Jurkat, Clone E6-1 (cell line): Measurements from ENCODE around the gene SMARCAD1. TPM values are rescaled to one million over a fixed set of nuclear protein-coding genes. Genes with fewer than 3 reads are reported as not detected.

Source experiments
- DNase-seq: peaks from one replicate; pipeline ENCODE4 v3.0.0-alpha.2; 2011; ENCODE audit warnings: low read depth, low spot score
- H3K4me3 ChIP-seq: 2 replicates; pipeline ENCODE4 v1.5.1; 2011; ENCODE audit warnings: mild to moderate bottlenecking, low read length, control low read depth, moderate library complexity
- polyA plus RNA-seq: library from polyadenylated mRNA; unstranded; fragments of >200 nt; gene quantifications from one replicate; pipeline ENCODE4 v1.2.1, GENCODE V29; 2012; ENCODE audit warnings: missing spikeins; ENCODE audit not compliant: insufficient read length, insufficient read depth

Gene SMARCAD1
- 26.2 TPM for polyA plus RNA-seq

- peak within 1 kb of the TSS; percentile 84 for H3K4me3 ChIP-seq
- DNase-seq = peak; percentile 94
Measured at GRCh38 chr4:94207469-94208224, at the start of gene SMARCAD1. Gene SMARCAD1, plus strand, starts transcription at chr4:94207865. Its CDS starts 530 bp downstream, at chr4:94208395.

GRCh38 chr4:94158883-94159282 is 48.8 kb upstream of the SMARCAD1 start:
- no peak overlapping the region for H3K4me3 ChIP-seq
- DNase-seq = no peak

GRCh38 chr4:94159790-94160189 is 47.9 kb upstream of the SMARCAD1 start:
- H3K4me3 ChIP-seq = no peak overlapping the region
- DNase-seq = no peak

DNA sequence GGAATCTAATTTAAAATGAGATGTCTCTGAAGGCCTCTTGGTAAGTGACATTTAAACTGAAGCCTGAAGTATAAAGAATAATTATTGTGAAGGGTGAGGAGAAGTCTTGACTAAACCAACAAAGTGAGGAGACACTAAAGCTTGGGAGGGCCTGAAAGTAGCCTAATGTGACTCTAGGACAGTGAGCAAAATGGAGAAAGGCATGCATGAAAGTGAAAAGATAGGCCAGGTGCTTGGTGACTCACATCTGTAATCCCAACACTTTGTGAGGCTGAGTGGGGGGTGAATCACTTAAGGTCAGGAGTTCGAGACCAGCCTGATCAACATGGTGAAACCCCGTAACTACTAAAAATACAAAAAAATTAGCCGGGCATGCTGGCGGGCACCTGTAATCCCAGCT is 46.9 kb upstream of the SMARCAD1 start:
- DNase-seq = no peak
- H3K4me3 ChIP-seq = no peak overlapping the region

DNA sequence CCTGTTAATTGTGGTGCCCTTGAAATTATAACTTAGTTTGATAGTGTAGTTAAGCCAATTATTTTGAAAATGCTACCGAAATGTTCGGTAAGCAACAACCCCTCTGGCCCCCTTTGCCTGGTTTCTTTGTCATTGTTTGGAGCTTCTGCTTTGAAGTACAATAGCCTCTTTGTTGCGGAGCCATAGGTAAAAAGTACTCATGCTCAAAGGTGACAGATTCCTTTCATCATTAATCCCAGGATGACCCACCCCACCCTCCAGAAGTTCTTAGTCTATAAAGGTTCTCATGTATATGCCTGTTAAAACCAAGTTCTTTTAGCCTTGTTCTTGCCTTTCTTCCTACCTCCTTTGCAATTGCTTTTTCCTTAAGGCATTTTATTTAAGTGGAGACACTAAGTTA is 42.4 kb upstream of the SMARCAD1 start:
- DNase-seq = no peak
- H3K4me3 ChIP-seq = no peak overlapping the region

DNA sequence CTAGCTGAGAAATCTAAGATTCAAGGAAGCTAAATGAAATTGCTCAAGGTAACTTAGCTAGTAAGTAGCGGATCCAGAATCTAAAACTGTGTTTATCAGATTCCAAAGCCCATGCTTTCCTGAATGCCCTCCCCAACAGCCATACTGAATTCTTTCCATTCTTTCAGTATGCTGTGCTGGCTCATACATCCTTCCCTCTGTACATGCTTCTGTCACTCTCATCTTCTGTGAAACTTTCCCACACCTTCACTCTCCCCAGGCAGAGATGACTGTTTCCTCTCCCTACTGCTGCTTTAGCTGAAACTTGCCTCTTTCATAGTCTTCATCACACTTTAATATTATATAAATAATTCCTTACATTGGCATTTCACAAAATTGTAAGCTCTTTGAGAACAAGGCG is 39.3 kb upstream of the SMARCAD1 start:
- no peak for DNase-seq
- H3K4me3 ChIP-seq = no peak overlapping the region

- DNase-seq = no peak
Measured at GRCh38 chr4:94169803-94170372, 37.8 kb upstream of the SMARCAD1 start.

GRCh38 chr4:94171616-94172015 is 36.0 kb upstream of the SMARCAD1 start:
- no peak for DNase-seq
- no peak overlapping the region for H3K4me3 ChIP-seq

More at GRCh38 chr4:94169803-94170372, 37.8 kb upstream of the SMARCAD1 start:
- no peak overlapping the region for H3K4me3 ChIP-seq

- peak; percentile 48 for DNase-seq
- no peak overlapping the region for H3K4me3 ChIP-seq
Measured at GRCh38 chr4:94175553-94176261, 32.0 kb upstream of the SMARCAD1 start.

DNA sequence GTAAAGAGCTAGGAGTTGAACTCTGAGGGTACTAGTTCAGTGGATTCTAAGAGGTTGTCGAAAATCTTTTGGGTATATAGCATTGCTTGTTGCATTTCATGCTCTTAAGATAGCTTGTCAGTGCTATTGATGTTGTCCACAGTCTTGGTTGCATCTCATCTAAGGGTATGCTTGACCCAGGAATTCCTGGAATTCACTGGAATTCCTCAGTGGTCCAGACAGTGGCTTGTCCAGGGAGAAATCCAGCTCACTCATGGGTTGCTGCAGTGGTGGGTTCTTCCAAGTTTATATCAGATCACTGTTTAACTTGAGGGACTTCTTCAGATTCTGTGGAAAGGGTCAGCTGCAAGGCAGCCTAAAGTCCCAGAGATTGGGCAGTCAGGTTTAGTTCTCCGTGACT is 29.8 kb upstream of the SMARCAD1 start:
- H3K4me3 ChIP-seq = no peak overlapping the region
- DNase-seq = no peak

- DNase-seq = no peak
- no peak overlapping the region for H3K4me3 ChIP-seq
Measured at GRCh38 chr4:94181815-94182214, 25.9 kb upstream of the SMARCAD1 start.

DNA sequence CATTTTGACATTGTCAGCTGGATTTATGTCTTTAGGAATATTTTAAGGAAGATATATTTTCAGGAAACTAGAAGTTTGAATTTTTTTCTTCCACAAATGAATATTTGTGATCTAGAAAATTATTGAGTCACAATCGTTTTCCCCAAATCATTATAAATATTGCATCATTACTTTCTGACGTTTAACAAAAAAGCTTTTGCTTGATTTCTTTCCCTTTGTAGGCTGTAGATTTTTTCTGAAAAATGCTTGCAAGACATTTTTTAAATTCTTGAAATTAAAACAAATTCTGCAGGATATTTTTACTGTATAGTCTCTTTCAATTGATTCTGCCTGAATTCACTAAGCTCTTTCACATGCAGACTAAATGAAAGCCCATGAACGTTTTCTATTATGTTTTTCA is 4.9 kb upstream of the SMARCAD1 start:
- no peak overlapping the region for H3K4me3 ChIP-seq
- no peak for DNase-seq

DNA sequence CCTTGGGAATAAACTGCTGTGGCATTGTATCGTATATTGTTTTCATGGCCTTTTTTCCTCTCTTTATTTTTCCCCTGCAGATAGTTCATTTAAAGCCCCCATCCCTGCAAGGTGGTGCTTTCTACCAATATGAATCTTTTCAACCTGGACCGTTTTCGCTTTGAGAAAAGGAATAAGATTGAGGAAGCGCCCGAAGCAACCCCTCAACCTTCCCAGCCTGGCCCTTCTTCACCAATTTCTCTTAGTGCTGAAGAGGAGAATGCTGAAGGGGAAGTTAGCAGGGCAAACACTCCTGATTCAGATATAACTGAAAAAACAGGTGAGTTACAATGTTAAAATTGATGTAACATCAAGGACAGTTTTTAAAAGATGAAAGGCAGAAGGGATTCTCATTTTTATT is 601 bp downstream of the SMARCAD1 start:
- peak overlapping the region; percentile 84 for H3K4me3 ChIP-seq
- DNase-seq = no peak

GRCh38 chr4:94208918-94209317 is 1.3 kb downstream of the SMARCAD1 start:
- peak overlapping the region; percentile 84 for H3K4me3 ChIP-seq
- no peak for DNase-seq

DNA sequence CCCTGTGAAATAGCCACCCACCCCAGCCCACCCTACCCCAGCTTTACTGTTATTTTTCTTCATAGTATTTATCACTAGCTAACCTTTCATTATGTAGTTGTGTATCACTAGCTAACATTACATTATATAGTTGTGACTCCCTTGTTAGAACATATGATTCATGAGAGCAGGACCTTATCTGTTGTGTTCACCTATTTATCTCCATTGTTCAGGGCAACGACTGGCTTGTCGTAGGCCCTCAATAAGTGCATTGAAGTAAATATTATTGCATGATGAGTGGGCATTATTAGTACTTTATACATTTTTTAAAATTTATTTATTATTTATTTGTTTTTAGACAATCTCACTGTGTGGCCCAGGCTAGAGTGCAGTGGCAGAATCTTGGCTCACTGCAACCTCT is 4.2 kb downstream of the SMARCAD1 start:
- no peak for DNase-seq

DNA sequence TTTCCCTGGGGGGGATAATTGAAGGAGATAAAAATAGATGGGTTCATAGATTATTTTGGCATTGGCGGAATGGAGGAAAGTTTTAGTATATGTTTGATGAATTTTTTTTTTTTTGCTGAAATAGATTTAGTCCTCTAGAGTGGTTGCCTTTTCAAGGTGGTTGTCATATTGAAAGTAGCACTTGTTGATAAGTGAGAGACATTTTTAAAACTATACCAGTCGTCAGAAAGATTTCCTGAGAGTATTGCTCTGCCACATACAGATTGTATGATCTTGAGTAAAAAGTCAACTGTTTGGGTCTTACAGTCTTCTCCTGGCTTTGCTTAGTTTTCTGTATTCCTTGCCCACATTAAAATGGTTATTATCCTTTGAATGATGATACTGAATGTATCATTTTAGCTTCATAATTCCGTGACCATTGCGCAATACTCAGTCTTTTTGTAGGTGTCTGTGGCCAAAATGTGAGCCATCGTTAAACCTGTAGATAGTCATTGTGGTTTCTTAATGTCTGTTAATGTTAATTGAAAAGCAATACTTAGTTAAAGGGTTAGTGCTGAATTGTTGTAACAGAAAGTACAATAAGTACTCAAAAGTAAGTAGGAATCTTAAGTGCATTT is 7.1 kb downstream of the SMARCAD1 start:
- H3K4me3 ChIP-seq = no peak overlapping the region
- no peak for DNase-seq

More for the DNA sequence above, 4.2 kb downstream of the SMARCAD1 start:
- no peak overlapping the region for H3K4me3 ChIP-seq

DNA sequence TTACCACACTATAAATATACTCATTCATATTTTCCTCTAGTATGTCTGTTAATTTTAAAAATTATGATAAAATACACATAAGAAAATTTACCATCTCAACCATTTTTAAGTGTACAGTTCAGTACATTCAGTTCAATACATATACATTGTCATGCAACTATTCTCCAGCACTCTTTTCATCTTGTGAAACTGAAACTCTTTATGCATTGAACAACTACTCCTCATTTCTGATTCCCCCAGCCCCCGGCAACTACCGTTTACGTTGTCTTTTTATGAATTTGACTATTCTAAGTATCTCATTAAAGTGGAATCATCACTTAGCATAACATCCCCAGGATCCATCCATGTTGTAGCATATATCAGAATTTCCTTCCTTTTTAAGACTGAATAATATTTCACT is 8.7 kb downstream of the SMARCAD1 start:
- no peak for DNase-seq

DNA sequence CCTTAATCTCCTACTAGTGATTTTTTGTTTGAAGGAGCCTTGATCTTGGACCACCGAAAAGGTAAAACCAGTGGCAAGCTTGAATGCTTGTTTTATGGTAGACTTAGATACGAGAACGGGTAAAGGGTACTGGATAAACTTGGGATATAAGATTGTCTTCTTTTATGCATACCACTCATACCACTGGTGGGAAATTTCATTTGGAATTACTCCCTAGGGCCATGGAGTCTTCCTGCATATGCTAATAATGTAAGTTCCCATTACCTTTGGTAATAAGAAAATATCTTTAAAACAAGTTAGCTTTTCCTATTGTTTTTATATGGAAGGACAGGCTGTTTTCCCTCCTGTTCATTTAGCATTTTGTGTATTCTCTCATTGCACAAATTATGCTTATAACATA is 11.7 kb downstream of the SMARCAD1 start:
- DNase-seq = no peak

More for the DNA sequence above, 8.7 kb downstream of the SMARCAD1 start:
- no peak overlapping the region for H3K4me3 ChIP-seq

DNA sequence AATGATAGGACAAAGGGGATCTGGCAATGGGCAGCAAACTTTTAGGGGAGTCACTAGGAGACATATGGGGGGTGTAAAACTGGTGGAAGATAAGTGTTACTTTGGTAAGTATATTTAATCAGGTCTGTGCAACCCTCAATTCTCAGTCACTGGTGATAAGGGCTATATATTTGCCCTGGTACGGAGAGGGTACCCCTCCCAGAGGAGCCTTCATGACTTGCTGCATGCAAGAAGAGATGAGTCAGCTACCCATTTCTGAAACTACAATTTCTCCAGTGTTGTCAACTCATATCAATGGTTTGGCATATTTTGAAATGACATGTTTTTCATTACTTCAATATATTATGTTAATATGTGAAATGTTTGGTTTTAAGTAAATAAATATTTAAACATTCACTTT is 14.3 kb downstream of the SMARCAD1 start:
- no peak for DNase-seq

More for the DNA sequence above, 11.7 kb downstream of the SMARCAD1 start:
- H3K4me3 ChIP-seq = no peak overlapping the region

DNA sequence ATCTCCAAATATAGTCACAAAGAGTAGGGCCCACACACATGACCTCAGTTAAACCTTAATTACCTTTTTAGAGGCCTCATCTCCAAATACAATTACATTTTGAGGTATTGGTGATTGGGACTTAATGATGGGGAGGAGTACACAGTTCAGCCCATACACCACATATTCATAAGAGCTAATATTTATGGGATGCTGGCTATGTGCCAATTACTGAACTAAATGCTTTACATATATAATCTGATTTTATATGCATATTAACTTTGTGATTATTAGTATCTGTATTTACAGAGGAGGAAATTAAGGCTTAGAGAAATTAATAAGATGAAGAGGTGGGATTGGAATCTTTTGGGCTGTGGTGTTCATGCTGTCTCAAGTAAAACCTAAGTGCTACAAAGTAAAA is 17.8 kb downstream of the SMARCAD1 start:
- no peak for DNase-seq
- H3K4me3 ChIP-seq = no peak overlapping the region

More for the DNA sequence above, 14.3 kb downstream of the SMARCAD1 start:
- no peak overlapping the region for H3K4me3 ChIP-seq
